Measurements from ENCODE around the gene ZDHHC8. TPM values are rescaled to one million over a fixed set of nuclear protein-coding genes. Genes with fewer than 3 reads are reported as not detected.

ZDHHC8 gene
- total RNA-seq, 1 experiment from 2014 or later = 89.3 TPM

GRCh38 chr22:20183823-20184222 lies 52.2 kb downstream of the ZDHHC8 start:
- Histone ChIP-seq H3K4me1 (ENCODE audit: control insufficient read depth in 1 of 2, insufficient read depth in 2 of 2, low read length in 2 of 2) (no peaks in the 10 kb centered on the region), H3K27ac (ENCODE audit: low read depth, low read length) (no peak overlapping the region), H3K36me3 (ENCODE audit: control insufficient read depth in 1 of 2, insufficient read depth in 2 of 2, low read length in 2 of 2) (no peaks in the 10 kb centered on the region), H3K9ac (ENCODE audit: low read length) (no peak overlapping the region), H3K79me2 (ENCODE audit: insufficient read depth, low read length) (no peaks in the 10 kb centered on the region), H3K4me2 (ENCODE audit: low read length) (no peak overlapping the region), H3K9me3 (ENCODE audit: control insufficient read depth in 1 of 2, insufficient read depth in 1 of 2, low read depth in 1 of 2, low read length in 2 of 2) (no peaks in the 10 kb centered on the region), H3K27me3 (ENCODE audit: insufficient read depth, low read length) (no peaks in the 10 kb centered on the region), H3K4me3 (replicated peaks in 1 of 2; ENCODE audit: low read depth in 1 of 2, low read length in 2 of 2) (no peak overlapping the region), H4K20me1 (ENCODE audit: insufficient read depth) (no peaks in the 10 kb centered on the region), H3K9me2 (ENCODE audit: insufficient read depth) (no peaks in the 10 kb centered on the region), H2AFZ (ENCODE audit: low read depth, low read length, poor library complexity, severe bottlenecking) (no peak overlapping the region)
- intact Hi-C loops (cut with micrococcal nuclease) = no loop called here
- DNase-seq (ENCODE audit: low read depth, low spot score) (no peak), ATAC-seq (no peak)
- no TSS peak for BruUV-seq (replicated peaks)
- RAD21 ChIA-PET (ENCODE audit: low non-redundant PET in 1 of 2, low total read pairs in 2 of 2, uncharacterized antibody in 2 of 2, unreplicated experiment in 2 of 2) = no interaction called here
- POLR2A ChIA-PET = no interaction called here
- CTCF ChIA-PET = no interaction called here
- TF ChIP-seq CBX3 (IDR thresholded peaks at IDR 0.05; ENCODE audit: low read depth) (no peak), CTCF (IDR thresholded peaks at IDR 0.05 in 2 of 3, conservative IDR thresholded peaks at IDR 0.05 in 1 of 3; ENCODE audit: borderline replicate concordance in 1 of 3, insufficient read depth in 1 of 3, low read depth in 2 of 3, low read length in 2 of 3) (no peak), ZBTB33 (IDR thresholded peaks at IDR 0.05; ENCODE audit: extremely low read depth, insufficient replicate concordance, low read length) (no peak)

- DNase-seq (ENCODE audit: low read depth, low spot score) = no peak
- ChIA-PET CTCF (no interaction called here), POLR2A (no interaction called here)
- no peak for TF ChIP-seq SIN3A (IDR thresholded peaks at IDR 0.05; ENCODE audit: low read depth)
- no peak for TF ChIP-seq POLR2AphosphoS5 (IDR thresholded peaks at IDR 0.05; ENCODE audit: low read depth, low read length)
- TF ChIP-seq ZNF274 (IDR thresholded peaks at IDR 0.05; ENCODE audit: low read depth, low read length) = no peak
- TF ChIP-seq MAX (IDR thresholded peaks at IDR 0.05) = no peak
- TF ChIP-seq YY1 (IDR thresholded peaks at IDR 0.05; ENCODE audit: extremely low read depth, insufficient replicate concordance, low read depth, low read length) = no peak
- TF ChIP-seq CEBPB (IDR thresholded peaks at IDR 0.05; ENCODE audit: low read depth) = no peak
- TF ChIP-seq EZH2phosphoT487 (IDR thresholded peaks at IDR 0.05; ENCODE audit: borderline replicate concordance) = no peak
- TF ChIP-seq CTCF (IDR thresholded peaks at IDR 0.05 in 2 of 3, conservative IDR thresholded peaks at IDR 0.05 in 1 of 3; ENCODE audit: borderline replicate concordance in 1 of 3, insufficient read depth in 1 of 3, low read depth in 2 of 3, low read length in 2 of 3) = no peak
- TF ChIP-seq FOSL1 (IDR thresholded peaks at IDR 0.05; ENCODE audit: low read depth) = no peak
- no peak for TF ChIP-seq EGR1 (IDR thresholded peaks at IDR 0.05; ENCODE audit: low read depth)
- TF ChIP-seq POLR2A (IDR thresholded peaks at IDR 0.05; ENCODE audit: borderline replicate concordance, extremely low read depth, insufficient read depth, insufficient read length) = no peak
Observed at GRCh38 chr22:20184501-20185165, 53.0 kb downstream of the ZDHHC8 start.

More at GRCh38 chr22:20184501-20185165, 53.0 kb downstream of the ZDHHC8 start:
- intact Hi-C loops (cut with micrococcal nuclease) = no loop called here
- Histone ChIP-seq H3K27me3 (ENCODE audit: insufficient read depth, low read length) (no peaks in the 10 kb centered on the region), H3K9me2 (ENCODE audit: insufficient read depth) (no peaks in the 10 kb centered on the region), H3K36me3 (ENCODE audit: control insufficient read depth in 1 of 2, insufficient read depth in 2 of 2, low read length in 2 of 2) (no peaks in the 10 kb centered on the region), H3K4me1 (ENCODE audit: control insufficient read depth in 1 of 2, insufficient read depth in 2 of 2, low read length in 2 of 2) (no peaks in the 10 kb centered on the region), H4K20me1 (ENCODE audit: insufficient read depth) (no peaks in the 10 kb centered on the region), H2AFZ (ENCODE audit: low read depth, low read length, poor library complexity, severe bottlenecking) (no peak overlapping the region), H3K4me3 (replicated peaks in 1 of 2; ENCODE audit: low read depth in 1 of 2, low read length in 2 of 2) (no peak overlapping the region), H3K9ac (ENCODE audit: low read length) (no peak overlapping the region), H3K9me3 (ENCODE audit: control insufficient read depth in 1 of 2, insufficient read depth in 1 of 2, low read depth in 1 of 2, low read length in 2 of 2) (no peaks in the 10 kb centered on the region), H3K79me2 (ENCODE audit: insufficient read depth, low read length) (no peaks in the 10 kb centered on the region), H3K27ac (ENCODE audit: low read depth, low read length) (no peak overlapping the region), H3K4me2 (ENCODE audit: low read length) (no peak overlapping the region)
- RAD21 ChIA-PET (ENCODE audit: low non-redundant PET in 1 of 2, low total read pairs in 2 of 2, uncharacterized antibody in 2 of 2, unreplicated experiment in 2 of 2) = no interaction called here
- no TSS peak for BruUV-seq (replicated peaks)
- ATAC-seq = no peak

Measured in HCT116 (cell line).